ENCODE results near the gene NME7.

- TF ChIP-seq POLR2AphosphoS5 (IDR thresholded peaks at IDR 0.05; ENCODE audit: insufficient read depth in 1 of 2, low read depth in 1 of 2): no peak
- TF ChIP-seq CTCF (IDR thresholded peaks at IDR 0.05): no peak
Measured at GRCh38 chr1:169214598-169214997, 153.0 kb downstream of the NME7 start.

Data from vagina (tissue), 2 donors.